Endothelial cell of umbilical vein (primary cell): ENCODE results near the gene DNM2. TPM values are rescaled to one million over a fixed set of nuclear protein-coding genes. Genes with fewer than 3 reads are reported as not detected.

Experiments used
- Bru-seq: library from RNA; stranded (reverse); fragments of 400-500 nt; gene quantifications from one replicate; lab custom pipeline; 2021; lab: Mats Ljungman, UMichigan
- BruChase-seq, 2 experiments: library from RNA; stranded (reverse); fragments of 400-500 nt; gene quantifications; one replicate each; lab custom pipeline; 2021; lab: Mats Ljungman, UMichigan
- BruUV-seq: library from RNA; stranded (reverse); fragments of 400-500 nt; replicated peaks from 2 replicates; lab custom pipeline; 2021; lab: Mats Ljungman, UMichigan
- CTCF ChIA-PET: fragments of 300-600, 350-600 bp; sonication (Branson Sonifier 250); formaldehyde crosslinking; loops from one replicate; lab custom pipeline; 2021; ENCODE audit warnings: antibody characterized with exemption, inconsistent platforms; lab: Charles Lee
- POLR2A ChIA-PET: fragments of 300-600, 350-600 bp; sonication (Branson Sonifier 250); formaldehyde crosslinking; loops from one replicate; lab custom pipeline; 2021; ENCODE audit warnings: antibody characterized with exemption, inconsistent platforms; lab: Charles Lee
- DNase-seq: peaks from one replicate; pipeline ENCODE4 v3.0.0-alpha.2; 2011; ENCODE audit warnings: low read depth, low spot score
- FAIRE-seq: peaks from 2 replicates; lab custom pipeline; 2011; peaks lifted over from hg19 to GRCh38; lab: Jason Lieb, UNC
- H2AFZ ChIP-seq: 2 replicates; pipeline ENCODE4 v1.6.0; 2012; ENCODE audit warnings: low read depth, low read length, control low read depth, inconsistent platforms
- H3K27ac ChIP-seq: 2 replicates; pipeline ENCODE4 v1.5.1; 2011; ENCODE audit warnings: low read depth, mild to moderate bottlenecking, control low read depth, low read length, moderate library complexity; ENCODE audit not compliant: insufficient read depth
- H3K27me3 ChIP-seq, 2 experiments: 2 replicates each; pipeline versions ENCODE4 v1.6.0 to v1.6.1; 2011; ENCODE audit warnings: low read length in 2 of 2, mixed read lengths in 1 of 2; ENCODE audit not compliant: control insufficient read depth in 2 of 2, insufficient read depth in 2 of 2
- H3K36me3 ChIP-seq, 2 experiments: 2 replicates in 1 of 2; 3 replicates in 1 of 2; pipeline ENCODE4 v1.5.1; 2011; ENCODE audit warnings: low read length in 2 of 2, mild to moderate bottlenecking in 1 of 2, moderate library complexity in 1 of 2; ENCODE audit not compliant: control insufficient read depth in 2 of 2, insufficient read depth in 2 of 2; ENCODE audit errors: extremely low read depth in 1 of 2
- H3K4me1 ChIP-seq: 3 replicates; pipeline ENCODE4 v1.5.1; 2011; ENCODE audit warnings: mild to moderate bottlenecking, low read length; ENCODE audit not compliant: control insufficient read depth, insufficient read depth; ENCODE audit errors: extremely low read depth
- H3K4me2 ChIP-seq: 2 replicates; pipeline ENCODE4 v1.6.1; 2011; ENCODE audit warnings: low read length, control low read depth, mixed read lengths; ENCODE audit not compliant: insufficient read depth
- H3K4me3 ChIP-seq, 3 experiments: fragments of 200-600 bp in 1 of 3; sonication (generic), shearing (Covaris generic) in 1 of 3; replicated peaks in 1 of 3; 2 replicates each; pipeline ENCODE4 v1.5.1; 2011 to 2016; ENCODE audit warnings: control low read depth in 3 of 3, low read length in 3 of 3, mild to moderate bottlenecking in 2 of 3, inconsistent platforms in 1 of 3, low read depth in 1 of 3, moderate library complexity in 1 of 3; ENCODE audit not compliant: insufficient read depth in 1 of 3
- H3K79me2 ChIP-seq: 2 replicates; pipeline ENCODE4 v1.6.0; 2012; ENCODE audit warnings: low read length, inconsistent platforms; ENCODE audit not compliant: control insufficient read depth, insufficient read depth
- H3K9ac ChIP-seq: replicated peaks from 2 replicates; pipeline ENCODE3; 2011; ENCODE audit warnings: low read length, control low read depth; ENCODE audit not compliant: insufficient read depth; ENCODE audit errors: extremely low read depth
- H3K9me1 ChIP-seq: replicated peaks from 3 replicates; pipeline ENCODE4 v1.6.0; 2011; ENCODE audit warnings: mild to moderate bottlenecking, low read length; ENCODE audit not compliant: control insufficient read depth, insufficient read depth; ENCODE audit errors: extremely low read depth
- H3K9me3 ChIP-seq: replicated peaks from 2 replicates; pipeline ENCODE4 v1.5.1; 2012; ENCODE audit warnings: low read length, inconsistent platforms; ENCODE audit not compliant: control insufficient read depth, insufficient read depth
- H4K20me1 ChIP-seq: replicated peaks from 2 replicates; pipeline ENCODE3; 2011; ENCODE audit warnings: mild to moderate bottlenecking, low read length; ENCODE audit not compliant: control insufficient read depth, insufficient read depth; ENCODE audit errors: extremely low read depth
- EZH2 ChIP-seq: IDR thresholded peaks from 2 replicates; pipeline ENCODE4 v1.6.1; 2012; ENCODE audit warnings: borderline replicate concordance, low read depth, mild to moderate bottlenecking, moderate library complexity, low read length, inconsistent platforms; ENCODE audit not compliant: severe bottlenecking
- FOS ChIP-seq: IDR thresholded peaks from 2 replicates; pipeline ENCODE4 v1.6.1; 2011; ENCODE audit warnings: mild to moderate bottlenecking, low read length, moderate library complexity, borderline replicate concordance; ENCODE audit not compliant: insufficient read depth
- GATA2 ChIP-seq: IDR thresholded peaks from 2 replicates; pipeline ENCODE4 v1.7.0; 2011; ENCODE audit warnings: low read depth, mild to moderate bottlenecking, moderate library complexity, mixed read lengths, low read length; ENCODE audit not compliant: insufficient read length, insufficient read depth
- JUN ChIP-seq: IDR thresholded peaks from 2 replicates; pipeline ENCODE4 v1.6.1; 2011; ENCODE audit warnings: borderline replicate concordance, low read depth; ENCODE audit not compliant: insufficient read length, insufficient read depth
- MAX ChIP-seq: IDR thresholded peaks from 2 replicates; pipeline ENCODE4 v1.6.1; 2011; ENCODE audit not compliant: insufficient read depth, insufficient read length
- MYC ChIP-seq: IDR thresholded peaks from one replicate; pipeline ENCODE4 v1.6.1; 2011; ENCODE audit warnings: mild to moderate bottlenecking, low read depth, low read length
- POLR2A ChIP-seq: IDR thresholded peaks from 2 replicates; pipeline ENCODE4 v1.6.1; 2012; ENCODE audit warnings: low read depth, mild to moderate bottlenecking, control low read depth, low read length
- POLR2AphosphoS5 ChIP-seq: IDR thresholded peaks from 2 replicates; pipeline ENCODE4 v1.6.1; 2012; ENCODE audit warnings: low read depth, mild to moderate bottlenecking, control low read depth, low read length, moderate library complexity; ENCODE audit not compliant: insufficient read depth
- dilution Hi-C: fragments of 300-500 bp; cut with MboI; formaldehyde crosslinking; loops from one replicate; pipeline ENCODE4 v1.15.0; 2019; ENCODE audit warnings: low sequenced_read_pairs; ENCODE audit not compliant: extremely low pct_ligation_motif_present
- intact Hi-C: fragments of 100-400 bp; cut with micrococcal nuclease; formaldehyde crosslinking; loops from one replicate; pipeline ENCODE4 v1.10.0; 2022
- long read RNA-seq: library from polyadenylated mRNA; stranded (forward); transcript quantifications from one replicate; pipeline ENCODE4 v2.0.0, GENCODE V29; 2021
- polyA minus RNA-seq, 3 experiments: library from RNA; depleted of rRNA, polyadenylated mRNA; stranded (reverse); fragments of >200 nt; gene quantifications; 1 replicate in 1 of 3; 2 replicates in 2 of 3; pipeline ENCODE4 v1.2.3, GENCODE V29; 2011
- polyA plus RNA-seq, 4 experiments: library from polyadenylated mRNA; depleted of rRNA in 3 of 4; stranded (reverse) in 3 of 4; unstranded in 1 of 4; fragments of >200 nt; gene quantifications; 2 replicates each; pipeline versions ENCODE4 v1.2.1 to v1.2.3, GENCODE V29; 2011 to 2012; ENCODE audit warnings: missing spikeins in 1 of 4
- total RNA-seq: library from RNA; stranded (reverse); gene quantifications from 2 replicates; pipeline ENCODE4 v1.2.3, GENCODE V29; 2021
- TF ChIP-seq, protein P1 (sequence below), 2 donors: IDR thresholded peaks; 1 replicate in 1 of 2; 2 replicates in 1 of 2; pipeline ENCODE4 v1.5.1; 2011; ENCODE audit warnings: low read length in 2 of 2, mild to moderate bottlenecking in 2 of 2, moderate library complexity in 2 of 2, control low read depth in 1 of 2, inconsistent platforms in 1 of 2, low read depth in 1 of 2; ENCODE audit not compliant: insufficient read depth in 1 of 2; ENCODE audit errors: extremely low read depth in 1 of 2

DNM2 gene
- total RNA-seq (164 and 175 TPM in 2 replicates), polyA plus RNA-seq (81.8 and 89.9 TPM in 2 replicates), polyA minus RNA-seq (201 and 205 TPM in 2 replicates), Bru-seq, nascent RNA (percentile 70 among the genes with signal in this experiment), BruChase-seq, experiment 1, labeled RNA remaining after a 6-hour chase (percentile 79 among the genes with signal in this experiment), BruChase-seq, experiment 2, labeled RNA remaining after a 2-hour chase (percentile 73 among the genes with signal in this experiment)
- 59.6 and 61.8 TPM in 2 replicates for polyA plus RNA-seq (2011; cell fraction: cytosol; rRNA removed)
- polyA plus RNA-seq (2011; cell fraction: nucleus; rRNA removed) = 239 and 272 TPM in 2 replicates
- polyA plus RNA-seq (2012) = 107 and 132 TPM in 2 replicates
- polyA minus RNA-seq (2011; cell fraction: cytosol; rRNA and poly(A)+ RNA removed) = 86.9 TPM
- 220 and 223 TPM in 2 replicates for polyA minus RNA-seq (2011; cell fraction: nucleus; rRNA and poly(A)+ RNA removed)
- long read RNA-seq, full-length matches to known transcripts = 118 of 222 reads
- long read RNA-seq, partial matches to known transcripts = 40 of 222 reads
- long read RNA-seq, other reads (novel, unspliced or antisense) = 64 of 222 reads

GRCh38 chr19:10717356-10718204, at the start of gene DNM2:
TSS of gene DNM2 (plus strand) at chr19:10718079. CDS start at chr19:10718243, 164 bp downstream.
- H3K27me3 ChIP-seq = no peaks in the 10 kb centered on the region
- FAIRE-seq = peak; percentile 100
- POLR2A ChIA-PET = interaction anchor here (0.6 to 1.4 kb wide), 2 partner anchors 147 to 149 kb away, joined by 3 to 4 read pairs; no protein-coding TSS in a partner anchor

More at GRCh38 chr19:10717356-10718204, at the start of gene DNM2:
- DNase-seq = peak; percentile 100
- CTCF ChIA-PET = interaction anchor here (0.6 to 8.0 kb wide), 37 partner anchors 11 to 238 kb away, joined by 3 to 100 read pairs (median 5); partner anchors contain the start of genes CARM1, QTRT1 and TMED1
- Histone ChIP-seq H3K79me2 (peaks cover 46% of the 10 kb centered on the region), H3K9me3 (no peaks in the 10 kb centered on the region), H3K9me1 (no peaks in the 10 kb centered on the region), H4K20me1 (peaks cover 3% of the 10 kb centered on the region), H3K36me3 (no peaks in the 10 kb centered on the region), H3K4me2 (peak within 1 kb of the TSS; percentile 91), H3K4me3 (peak within 1 kb of the TSS; percentile 25 to 82 (median 49)), H2AFZ (peak within 1 kb of the TSS; percentile 85), H3K9ac (peak within 1 kb of the TSS; percentile 92), H3K4me1 (peaks cover 13% of the 10 kb centered on the region), H3K27ac (peak within 1 kb of the TSS; percentile 74)
- intact Hi-C loops = loop anchor here (1.0 kb wide), 9 partner anchors 16 to 219 kb away; partner anchors contain the start of genes QTRT1 and TMED1
- dilution Hi-C loops = no loop called here
- TF ChIP-seq FOS (no peak), POLR2A (peak; percentile 60), MAX (peak; percentile 38), JUN (no peak), MYC (peak; percentile 31), POLR2AphosphoS5 (peak; percentile 72), EZH2 (no peak), GATA2 (no peak)
- TF ChIP-seq, protein P1, sequence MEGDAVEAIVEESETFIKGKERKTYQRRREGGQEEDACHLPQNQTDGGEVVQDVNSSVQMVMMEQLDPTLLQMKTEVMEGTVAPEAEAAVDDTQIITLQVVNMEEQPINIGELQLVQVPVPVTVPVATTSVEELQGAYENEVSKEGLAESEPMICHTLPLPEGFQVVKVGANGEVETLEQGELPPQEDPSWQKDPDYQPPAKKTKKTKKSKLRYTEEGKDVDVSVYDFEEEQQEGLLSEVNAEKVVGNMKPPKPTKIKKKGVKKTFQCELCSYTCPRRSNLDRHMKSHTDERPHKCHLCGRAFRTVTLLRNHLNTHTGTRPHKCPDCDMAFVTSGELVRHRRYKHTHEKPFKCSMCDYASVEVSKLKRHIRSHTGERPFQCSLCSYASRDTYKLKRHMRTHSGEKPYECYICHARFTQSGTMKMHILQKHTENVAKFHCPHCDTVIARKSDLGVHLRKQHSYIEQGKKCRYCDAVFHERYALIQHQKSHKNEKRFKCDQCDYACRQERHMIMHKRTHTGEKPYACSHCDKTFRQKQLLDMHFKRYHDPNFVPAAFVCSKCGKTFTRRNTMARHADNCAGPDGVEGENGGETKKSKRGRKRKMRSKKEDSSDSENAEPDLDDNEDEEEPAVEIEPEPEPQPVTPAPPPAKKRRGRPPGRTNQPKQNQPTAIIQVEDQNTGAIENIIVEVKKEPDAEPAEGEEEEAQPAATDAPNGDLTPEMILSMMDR (IDR thresholded peaks at IDR 0.05; ENCODE audit: extremely low read depth in 1 of 2, insufficient read depth in 1 of 2, low read depth in 1 of 2, low read length in 2 of 2) = peak; percentile 77 to 88
- TSS peak; percentile 19 for BruUV-seq
